ENCODE data around the gene ZNF417.
"Not testable (repeated sequence)": the region's sequence is repeated elsewhere in the genome, so short reads cannot be mapped to it uniquely, and the experiment has no call there.

The ZNF417 gene

GRCh38 chr19:57886046-57886445 lies 30.3 kb downstream of the ZNF417 start:
- Histone ChIP-seq H3K4me1 (ENCODE audit: insufficient read depth, low read length) (peaks cover 10% of the 10 kb centered on the region; the same call in 1 of the 2 replicates), H3K36me3 (ENCODE audit: insufficient read depth, low read depth, low read length) (peaks cover 39% of the 10 kb centered on the region), H3K4me3 (ENCODE audit: low read length) (peak overlapping the region; percentile 97), H3K27me3 (ENCODE audit: insufficient read depth, low read length) (no peaks in the 10 kb centered on the region), H3K9ac (ENCODE audit: low read depth, low read length) (peak overlapping the region; percentile 99; the same call in 1 of the 2 replicates), H3K9me3 (ENCODE audit: insufficient read depth, low read depth, low read length) (no peaks in the 10 kb centered on the region), H3K27ac (ENCODE audit: low read length) (no peak overlapping the region)

DNA sequence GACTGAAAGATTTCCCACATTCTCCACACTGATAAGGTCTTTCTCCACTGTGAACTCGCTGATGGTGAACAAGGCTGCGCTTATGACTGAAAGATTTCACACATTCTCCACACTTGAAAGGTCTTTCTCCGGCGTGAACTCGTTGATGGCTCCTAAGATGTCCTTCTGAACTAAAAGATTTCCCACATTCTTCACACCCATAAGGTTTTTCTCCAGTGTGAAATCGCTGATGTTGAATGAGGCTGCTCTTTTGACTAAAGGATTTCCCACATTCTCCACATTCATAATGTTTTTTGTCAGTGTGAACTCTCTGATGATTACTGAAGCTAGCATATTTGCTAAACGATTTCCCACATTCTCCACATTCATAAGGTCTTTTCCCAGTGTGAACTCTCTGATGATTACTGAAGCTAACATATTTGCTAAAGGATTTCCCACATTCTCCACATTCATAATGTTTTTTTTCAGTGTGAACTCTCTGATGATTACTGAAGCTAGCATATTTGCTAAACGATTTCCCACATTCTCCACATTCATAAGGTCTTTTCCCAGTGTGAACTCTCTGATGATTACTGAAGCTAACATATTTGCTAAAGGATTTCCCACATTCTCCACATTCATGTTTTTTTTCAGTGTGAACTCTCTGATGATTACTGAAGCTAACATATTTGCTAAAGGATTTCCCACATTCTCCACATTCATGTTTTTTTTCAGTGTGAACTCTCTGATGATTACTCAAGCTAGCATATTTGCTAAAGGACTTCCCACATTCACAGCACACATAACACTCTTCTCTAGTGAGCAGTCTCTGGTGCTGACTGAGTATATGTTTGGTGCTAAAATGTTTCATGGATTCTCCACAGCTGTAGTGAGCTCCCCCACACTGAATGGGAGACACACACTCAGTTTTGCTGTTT lies 42.3 kb downstream of the ZNF417 start:
- not testable (repeated sequence) for H3K27me3 ChIP-seq (ENCODE audit: insufficient read depth, low read length); H3K27ac ChIP-seq (ENCODE audit: low read length); H3K4me1 ChIP-seq (ENCODE audit: insufficient read depth, low read length); H3K9ac ChIP-seq (ENCODE audit: low read depth, low read length)
- Histone ChIP-seq H3K4me3 (ENCODE audit: low read length) (peak overlapping the region; percentile 42; the same call in 1 of the 2 replicates), H3K36me3 (ENCODE audit: insufficient read depth, low read depth, low read length) (peaks cover 89% of the 10 kb centered on the region), H3K9me3 (ENCODE audit: insufficient read depth, low read depth, low read length) (peaks cover 46% of the 10 kb centered on the region)

DNA sequence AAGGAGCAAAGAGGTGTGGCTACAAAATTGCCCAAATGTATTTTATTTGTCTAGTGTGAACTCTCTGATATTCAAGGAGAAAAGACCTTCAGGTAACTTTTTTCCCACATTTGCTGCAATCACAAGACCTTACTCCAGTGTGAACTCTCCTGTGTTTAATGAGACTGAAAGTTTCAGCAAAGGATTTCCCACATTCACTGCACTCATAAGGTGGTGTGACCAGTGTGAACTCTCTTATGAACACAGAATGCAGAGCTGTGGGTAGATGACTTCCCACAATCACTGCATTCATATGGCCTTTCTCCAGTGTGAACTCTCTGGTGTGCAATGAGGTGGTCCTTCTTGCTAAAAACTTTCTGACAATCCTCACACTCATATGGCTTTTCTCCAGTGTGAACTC lies 43.9 kb downstream of the ZNF417 start:
- Histone ChIP-seq H3K27me3 (ENCODE audit: insufficient read depth, low read length) (no peaks in the 10 kb centered on the region), H3K4me3 (ENCODE audit: low read length) (no peak overlapping the region), H3K27ac (ENCODE audit: low read length) (no peak overlapping the region), H3K9ac (ENCODE audit: low read depth, low read length) (no peak overlapping the region), H3K4me1 (ENCODE audit: insufficient read depth, low read length) (no peaks in the 10 kb centered on the region), H3K36me3 (ENCODE audit: insufficient read depth, low read depth, low read length) (peaks cover 85% of the 10 kb centered on the region), H3K9me3 (ENCODE audit: insufficient read depth, low read depth, low read length) (peaks cover 46% of the 10 kb centered on the region)

GRCh38 chr19:57870225-57870624 lies 46.2 kb downstream of the ZNF417 start:
- Histone ChIP-seq H3K4me1 (ENCODE audit: insufficient read depth, low read length) (no peaks in the 10 kb centered on the region), H3K36me3 (ENCODE audit: insufficient read depth, low read depth, low read length) (peaks cover 85% of the 10 kb centered on the region), H3K9ac (ENCODE audit: low read depth, low read length) (no peak overlapping the region), H3K4me3 (ENCODE audit: low read length) (no peak overlapping the region), H3K27ac (ENCODE audit: low read length) (no peak overlapping the region), H3K9me3 (ENCODE audit: insufficient read depth, low read depth, low read length) (peaks cover 30% of the 10 kb centered on the region), H3K27me3 (ENCODE audit: insufficient read depth, low read length) (no peaks in the 10 kb centered on the region)

DNA sequence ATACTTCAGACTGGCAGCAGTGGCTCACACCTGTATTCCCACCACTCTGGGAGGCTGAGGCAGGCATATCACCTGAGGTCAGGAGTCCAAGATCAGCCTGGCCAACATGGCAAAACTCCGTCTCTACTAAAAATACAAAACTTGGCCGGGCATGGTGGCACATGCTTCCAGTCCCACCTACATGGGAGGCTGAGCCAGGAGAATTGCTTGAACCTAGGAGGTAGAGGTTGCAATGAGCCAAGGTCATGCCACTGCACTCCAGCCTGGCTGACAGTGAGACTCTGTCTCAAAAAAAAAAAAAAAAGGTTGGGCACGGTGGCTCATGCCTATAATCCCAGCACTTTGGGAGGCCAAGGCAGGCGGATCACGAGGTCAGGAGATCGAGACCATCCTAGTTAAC lies 46.7 kb downstream of the ZNF417 start:
- not testable (repeated sequence) for H3K4me3 ChIP-seq (ENCODE audit: low read length); H3K4me1 ChIP-seq (ENCODE audit: insufficient read depth, low read length); H3K27me3 ChIP-seq (ENCODE audit: insufficient read depth, low read length); H3K9ac ChIP-seq (ENCODE audit: low read depth, low read length); H3K27ac ChIP-seq (ENCODE audit: low read length)
- Histone ChIP-seq H3K9me3 (ENCODE audit: insufficient read depth, low read depth, low read length) (peaks cover 27% of the 10 kb centered on the region), H3K36me3 (ENCODE audit: insufficient read depth, low read depth, low read length) (peaks cover 87% of the 10 kb centered on the region)

DNA sequence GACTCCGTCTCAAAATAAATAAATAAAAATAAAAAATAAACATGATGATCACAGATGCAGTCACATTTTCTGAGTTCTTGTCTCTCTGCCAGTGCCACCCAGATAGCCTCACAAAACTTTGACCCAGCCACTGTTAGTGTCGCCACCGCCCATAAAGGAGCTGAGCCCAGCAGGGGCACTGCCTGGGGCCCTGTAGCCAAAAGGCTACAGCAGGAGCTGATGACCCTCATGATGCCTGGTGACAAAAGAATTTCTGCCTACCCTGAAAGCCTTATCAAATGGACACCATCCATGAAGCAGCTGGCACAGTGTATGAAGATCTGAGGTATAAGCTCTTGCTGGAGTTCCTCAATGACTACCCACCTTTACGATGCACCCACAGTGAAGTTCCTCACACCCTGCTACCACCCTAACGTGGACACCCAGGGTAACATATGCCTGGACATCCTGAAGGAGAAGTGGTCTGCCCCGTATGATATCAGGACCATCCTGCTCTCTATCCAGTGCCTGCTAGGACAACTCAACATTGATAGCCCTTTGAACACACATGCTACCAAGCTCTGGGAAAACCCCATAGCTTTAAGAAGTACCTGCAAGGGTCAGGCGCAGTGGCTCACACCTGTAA lies 48.4 kb downstream of the ZNF417 start:
- Histone ChIP-seq H3K4me3 (ENCODE audit: low read length) (no peak overlapping the region), H3K4me1 (ENCODE audit: insufficient read depth, low read length) (no peaks in the 10 kb centered on the region), H3K36me3 (ENCODE audit: insufficient read depth, low read depth, low read length) (peaks cover 84% of the 10 kb centered on the region), H3K27ac (ENCODE audit: low read length) (no peak overlapping the region), H3K9ac (ENCODE audit: low read depth, low read length) (no peak overlapping the region), H3K27me3 (ENCODE audit: insufficient read depth, low read length) (no peaks in the 10 kb centered on the region), H3K9me3 (ENCODE audit: insufficient read depth, low read depth, low read length) (peaks cover 12% of the 10 kb centered on the region)
